ENCODE measurements around the gene VWA8.

DNA sequence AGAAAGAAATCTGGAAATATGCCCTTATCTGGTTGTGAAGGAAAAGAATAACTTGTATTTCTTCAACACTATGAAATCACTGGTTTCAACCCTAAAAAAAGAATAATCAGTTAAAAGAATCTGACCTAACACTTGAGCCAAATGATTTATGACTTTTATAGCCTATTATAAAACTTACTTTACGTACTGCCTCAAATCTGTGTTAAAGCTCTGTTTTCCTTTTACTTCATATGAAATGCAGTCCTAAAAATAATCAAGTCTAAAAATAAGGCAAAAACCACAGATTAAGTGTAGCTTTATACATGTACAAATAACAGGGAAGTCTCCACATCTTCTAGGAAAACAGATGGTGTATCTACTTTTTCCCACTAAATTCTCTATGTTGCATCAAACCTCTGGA, 101.3 kb downstream of the VWA8 start:
- TF ChIP-seq, protein P1, sequence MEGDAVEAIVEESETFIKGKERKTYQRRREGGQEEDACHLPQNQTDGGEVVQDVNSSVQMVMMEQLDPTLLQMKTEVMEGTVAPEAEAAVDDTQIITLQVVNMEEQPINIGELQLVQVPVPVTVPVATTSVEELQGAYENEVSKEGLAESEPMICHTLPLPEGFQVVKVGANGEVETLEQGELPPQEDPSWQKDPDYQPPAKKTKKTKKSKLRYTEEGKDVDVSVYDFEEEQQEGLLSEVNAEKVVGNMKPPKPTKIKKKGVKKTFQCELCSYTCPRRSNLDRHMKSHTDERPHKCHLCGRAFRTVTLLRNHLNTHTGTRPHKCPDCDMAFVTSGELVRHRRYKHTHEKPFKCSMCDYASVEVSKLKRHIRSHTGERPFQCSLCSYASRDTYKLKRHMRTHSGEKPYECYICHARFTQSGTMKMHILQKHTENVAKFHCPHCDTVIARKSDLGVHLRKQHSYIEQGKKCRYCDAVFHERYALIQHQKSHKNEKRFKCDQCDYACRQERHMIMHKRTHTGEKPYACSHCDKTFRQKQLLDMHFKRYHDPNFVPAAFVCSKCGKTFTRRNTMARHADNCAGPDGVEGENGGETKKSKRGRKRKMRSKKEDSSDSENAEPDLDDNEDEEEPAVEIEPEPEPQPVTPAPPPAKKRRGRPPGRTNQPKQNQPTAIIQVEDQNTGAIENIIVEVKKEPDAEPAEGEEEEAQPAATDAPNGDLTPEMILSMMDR (IDR thresholded peaks at IDR 0.05 in 8 of 11, conservative IDR thresholded peaks at IDR 0.05 in 3 of 11) = no peak
- TF ChIP-seq POLR2A (IDR thresholded peaks at IDR 0.05) = no peak
